Left cardiac atrium (tissue), 4 donors: ENCODE data around the gene THAP4. TPM values are rescaled to one million over a fixed set of nuclear protein-coding genes. Genes with fewer than 3 reads are reported as not detected.

ENCODE experiments used
- ATAC-seq, 2 donors: fragments of 200-7000 bp; cut with Tn5 transposase; one replicate each; pipeline ENCODE4 v1.9.1; 2020; ENCODE audit warnings: mild to moderate bottlenecking in 2 of 2, moderate library complexity in 2 of 2
- DNase-seq: peaks from one replicate; pipeline ENCODE4 v3.0.0-alpha.2; 2020
- intact Hi-C, 2 donors: fragments of 100-400 bp; cut with DNase I; formaldehyde crosslinking; loops; one replicate each; pipeline versions ENCODE4 v1.14.1 to v1.15.1; 2022 to 2023
- long read RNA-seq: library from polyadenylated mRNA; unstranded; transcript quantifications from one replicate; pipeline ENCODE4 v2.0.0, GENCODE V29; 2021
- total RNA-seq, 2 donors: library from RNA; stranded (reverse); fragmentation: NEBNext Ultra II Directional; extraction: Animal tissue kit (Norgen Biotek cat#: 25700); gene quantifications; one replicate each; pipeline ENCODE4 v1.2.1, GENCODE V29; 2021
- donor health status: DM: no; HTN: yes; CAD: no.
- donor health status: DM: no; HTN: yes; CAD: no; lungs with severe emphysema.
- donor health status: DM: yes; HTN: yes; CAD: no.
- donor health status: Dilated cardiomyopathy.

Gene THAP4, protein sequence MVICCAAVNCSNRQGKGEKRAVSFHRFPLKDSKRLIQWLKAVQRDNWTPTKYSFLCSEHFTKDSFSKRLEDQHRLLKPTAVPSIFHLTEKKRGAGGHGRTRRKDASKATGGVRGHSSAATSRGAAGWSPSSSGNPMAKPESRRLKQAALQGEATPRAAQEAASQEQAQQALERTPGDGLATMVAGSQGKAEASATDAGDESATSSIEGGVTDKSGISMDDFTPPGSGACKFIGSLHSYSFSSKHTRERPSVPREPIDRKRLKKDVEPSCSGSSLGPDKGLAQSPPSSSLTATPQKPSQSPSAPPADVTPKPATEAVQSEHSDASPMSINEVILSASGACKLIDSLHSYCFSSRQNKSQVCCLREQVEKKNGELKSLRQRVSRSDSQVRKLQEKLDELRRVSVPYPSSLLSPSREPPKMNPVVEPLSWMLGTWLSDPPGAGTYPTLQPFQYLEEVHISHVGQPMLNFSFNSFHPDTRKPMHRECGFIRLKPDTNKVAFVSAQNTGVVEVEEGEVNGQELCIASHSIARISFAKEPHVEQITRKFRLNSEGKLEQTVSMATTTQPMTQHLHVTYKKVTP
- total RNA-seq = 10 to 100 TPM; 73.3 to 74.4 TPM
- long read RNA-seq, transcript THAP4-204 (6 exons, 2,367 nt) = major isoform, 36 of 47 reads
- long read RNA-seq, partial matches to known transcripts = 3 of 47 reads
- long read RNA-seq, other reads (novel, unspliced or antisense) = 5 of 47 reads

DNA sequence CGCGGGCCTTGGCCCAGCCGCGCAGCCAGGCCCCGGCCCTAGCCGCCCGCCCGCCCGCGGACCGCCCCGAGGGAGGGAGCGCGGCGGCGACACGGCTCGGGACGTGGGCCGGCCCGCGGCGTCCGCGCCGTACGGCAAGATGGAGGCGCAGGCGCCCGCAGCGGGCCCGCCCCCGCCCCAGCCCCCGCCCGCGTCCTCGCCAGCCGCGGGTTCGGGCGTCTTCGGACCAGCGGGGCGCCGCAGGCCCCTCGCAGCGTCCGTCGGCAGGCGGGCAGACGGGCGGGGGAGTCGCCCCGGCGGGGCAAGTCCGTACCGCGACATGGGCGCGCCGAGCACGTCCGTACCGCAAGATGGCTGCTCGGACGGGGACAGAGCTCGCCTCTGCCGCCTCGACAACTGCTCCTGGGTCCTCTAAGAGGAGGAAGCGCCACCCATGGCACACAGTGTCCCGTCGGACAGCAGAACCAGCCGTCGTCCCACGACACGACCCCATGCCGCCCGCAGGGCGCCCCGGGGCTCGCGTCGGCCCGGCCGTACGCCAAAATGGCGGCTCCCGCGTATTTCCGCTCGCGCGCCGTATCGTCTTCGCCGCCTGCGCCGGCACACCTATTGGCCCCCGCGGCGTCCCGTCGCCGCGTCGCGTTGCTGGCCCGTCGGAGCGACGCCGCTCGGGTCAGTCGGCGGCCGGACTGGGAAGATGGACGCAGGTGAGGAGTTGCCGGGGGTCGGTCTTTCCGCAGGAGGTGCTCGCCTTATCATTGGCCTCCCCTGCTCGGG, at the start of gene THAP4, which contains the start of gene ATG4B:
Gene THAP4 (minus strand): TSS at position 141 of the 777 bp plus-strand sequence. CDS start 141 bp downstream, outside the sequence.
Gene ATG4B (plus strand): TSS at position 676 of the 777 bp plus-strand sequence. CDS start 22 bp downstream, at position 698.
- intact Hi-C loops = no loop called here
- DNase-seq = peak; percentile 90
- ATAC-seq = peak; percentile 90 to 93

DNA sequence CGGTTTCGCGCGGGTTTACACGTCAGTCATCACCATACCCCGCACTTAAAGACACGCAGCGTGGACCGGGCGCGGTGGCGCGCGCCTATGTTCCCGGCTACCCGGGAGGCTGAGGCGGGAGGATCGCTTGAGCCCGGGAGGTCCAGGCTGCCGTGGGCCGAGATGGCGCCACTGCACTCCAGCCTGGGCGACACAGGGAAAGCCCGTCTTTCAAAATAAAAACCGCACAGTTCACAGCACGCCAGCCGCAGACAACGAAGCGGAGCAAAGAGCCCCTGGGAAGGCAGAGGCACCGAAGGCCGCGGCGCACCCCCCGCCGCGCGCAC, 49.3 kb upstream of the THAP4 start:
- no peak for DNase-seq
- ATAC-seq = peak in 1 of 2 donors; percentile 3
- intact Hi-C loops = no loop called here

DNA sequence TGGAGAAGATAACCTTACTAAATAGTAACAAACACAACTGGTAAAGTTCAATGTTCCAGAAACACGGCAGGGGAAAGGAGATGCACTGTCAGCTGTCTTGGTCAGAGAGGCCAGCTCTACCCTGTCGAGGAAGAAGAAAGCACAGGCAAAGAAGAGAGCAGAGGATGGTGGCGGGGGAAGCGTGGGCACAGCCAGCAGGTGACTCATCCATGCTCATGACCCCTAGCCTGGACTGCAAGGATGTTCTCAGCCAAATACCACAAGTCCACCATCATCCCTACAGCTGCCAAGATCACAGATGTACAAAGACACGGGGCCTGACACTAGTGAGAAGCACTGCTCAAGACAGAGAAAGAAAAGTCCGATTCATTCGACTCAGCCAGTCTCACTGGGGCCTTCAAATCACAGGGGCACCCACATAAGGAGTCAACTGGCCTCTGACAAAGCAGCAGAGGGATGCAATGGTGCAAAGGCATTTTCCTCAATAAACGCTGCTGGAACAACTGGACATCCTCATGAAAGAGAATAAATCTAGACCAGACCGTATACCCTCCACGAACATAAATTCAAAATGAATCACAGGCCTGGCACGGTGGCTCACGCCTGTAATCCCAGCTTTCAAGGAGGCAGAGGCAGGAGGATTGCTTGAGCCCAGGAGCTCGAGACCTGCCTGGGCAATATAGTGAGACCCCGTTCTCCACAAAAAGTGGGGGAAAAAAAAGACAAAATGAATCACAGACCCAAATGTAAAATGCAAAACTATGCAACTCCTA, 44.1 kb upstream of the THAP4 start:
- peak; percentile 38 to 91 for ATAC-seq
- intact Hi-C loops = no loop called here
- no peak for DNase-seq

DNA sequence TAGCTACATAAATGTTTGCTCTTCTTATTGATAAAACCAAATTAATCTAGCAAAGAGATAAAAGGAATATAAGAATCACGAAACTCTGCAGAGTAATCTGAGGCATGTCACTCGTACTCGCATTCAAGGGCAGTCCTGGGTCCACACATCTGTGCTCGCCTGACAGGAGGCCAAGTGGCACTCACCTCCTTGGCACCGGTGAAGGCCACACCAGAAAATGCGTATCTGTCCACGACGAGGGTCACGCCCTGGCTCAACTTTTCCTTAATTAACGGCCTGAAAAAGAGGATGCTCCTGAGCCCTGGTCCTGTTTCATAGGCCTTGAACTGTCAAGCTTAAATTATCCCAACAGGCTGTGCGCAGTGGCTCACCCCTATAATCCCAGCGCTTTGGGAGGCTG, 43.1 kb upstream of the THAP4 start:
- intact Hi-C loops = no loop called here
- ATAC-seq (no peak), DNase-seq (no peak)

DNA sequence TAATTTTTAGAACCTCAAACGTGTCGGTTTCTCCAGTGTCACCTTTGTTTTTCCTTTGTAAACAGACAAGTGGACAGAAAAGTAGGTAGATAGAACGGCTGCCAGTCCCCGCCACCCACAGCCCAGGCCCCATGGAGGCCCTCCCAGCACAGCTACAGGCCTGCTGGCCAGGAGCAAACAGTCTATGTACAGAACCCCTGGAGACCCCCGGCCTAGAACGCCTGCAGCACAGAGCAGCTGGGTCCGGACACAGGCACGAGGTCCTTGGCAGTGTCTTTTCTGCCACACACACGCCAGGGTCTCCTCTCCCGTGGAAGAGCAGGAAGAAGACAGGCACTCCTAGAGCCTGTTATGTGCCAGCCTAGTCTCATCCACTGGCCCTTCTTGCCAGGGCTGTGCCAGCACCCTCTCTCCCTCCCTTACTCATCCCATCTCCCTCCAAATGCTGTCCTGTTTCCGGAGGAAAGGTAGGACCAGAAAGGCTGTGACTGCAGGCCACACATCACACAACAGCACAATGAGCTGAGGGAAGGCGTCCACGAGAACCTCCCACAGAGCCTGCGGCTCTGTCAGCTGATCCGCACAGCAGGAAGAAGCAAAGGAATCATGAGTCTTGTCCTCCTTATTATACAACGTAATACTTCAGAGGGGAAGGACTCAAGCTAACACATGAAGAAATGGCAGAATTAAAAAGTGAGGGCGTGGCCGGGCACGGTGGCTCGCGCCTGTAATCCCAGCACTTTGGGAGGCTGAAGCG, 42.0 kb upstream of the THAP4 start:
- intact Hi-C loops = no loop called here
- ATAC-seq (no peak), DNase-seq (no peak)

DNA sequence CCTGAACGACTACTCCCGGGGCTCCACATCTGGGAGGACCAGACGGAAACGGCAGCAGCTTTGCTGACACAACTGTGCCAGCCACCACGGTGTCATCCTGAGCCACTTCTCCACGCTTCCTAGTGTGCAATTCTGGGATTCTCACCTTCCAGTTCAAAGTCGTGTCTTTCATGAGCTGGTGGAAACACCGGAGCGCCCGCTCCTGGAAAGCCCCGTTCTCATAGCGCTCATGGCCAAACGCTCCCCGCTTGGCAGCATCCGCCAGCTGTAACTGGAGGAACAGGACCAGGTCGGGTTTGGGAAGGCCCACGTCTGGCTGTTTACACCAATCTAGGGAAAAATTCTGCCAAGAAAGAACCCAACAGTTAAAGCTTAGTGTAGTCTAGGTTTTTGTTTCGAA, 41.3 kb upstream of the THAP4 start:
- ATAC-seq = no peak
- intact Hi-C loops = no loop called here
- DNase-seq = no peak

DNA sequence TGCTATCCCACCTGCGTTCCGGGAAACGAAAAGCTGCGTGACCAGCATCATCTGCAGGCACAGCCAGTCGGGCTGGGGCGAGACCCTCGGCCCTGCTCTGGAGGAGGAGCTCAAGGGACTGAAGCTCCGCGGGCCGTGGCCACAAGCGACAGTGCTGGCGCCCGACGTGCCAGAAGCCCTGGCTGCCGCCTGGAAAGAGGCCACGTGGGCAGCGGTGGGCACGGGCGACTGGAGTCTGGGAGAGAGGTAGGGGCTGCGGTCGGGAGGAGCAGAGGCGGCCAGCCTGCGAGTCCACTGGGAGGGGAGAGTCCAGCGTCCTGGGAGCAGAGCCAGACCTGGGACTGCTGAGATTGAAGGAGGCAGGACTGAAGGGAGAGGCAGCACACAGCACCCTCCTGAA, 40.4 kb upstream of the THAP4 start:
- intact Hi-C loops = no loop called here
- ATAC-seq (no peak), DNase-seq (no peak)

DNA sequence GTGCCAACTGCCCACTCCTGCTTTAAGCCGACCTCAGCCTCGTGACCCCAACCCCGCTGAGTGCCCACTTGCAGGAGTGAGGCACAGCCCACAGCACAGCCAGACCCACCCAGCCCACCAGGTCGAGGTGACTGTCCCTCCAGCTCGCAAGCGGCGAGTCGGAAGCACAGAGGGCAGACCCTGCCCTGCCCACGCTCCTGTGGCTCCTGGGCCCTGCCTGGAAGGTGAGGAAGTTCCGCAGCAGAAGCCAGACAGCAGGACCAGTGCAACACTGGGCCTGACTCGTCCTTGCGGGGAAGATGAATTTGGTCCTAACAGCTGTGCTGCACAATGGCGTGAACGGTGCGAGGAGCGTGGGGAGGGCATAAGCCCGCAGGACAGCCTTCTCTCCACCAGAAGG, 39.7 kb upstream of the THAP4 start:
- DNase-seq (no peak), ATAC-seq (no peak)
- intact Hi-C loops = no loop called here

DNA sequence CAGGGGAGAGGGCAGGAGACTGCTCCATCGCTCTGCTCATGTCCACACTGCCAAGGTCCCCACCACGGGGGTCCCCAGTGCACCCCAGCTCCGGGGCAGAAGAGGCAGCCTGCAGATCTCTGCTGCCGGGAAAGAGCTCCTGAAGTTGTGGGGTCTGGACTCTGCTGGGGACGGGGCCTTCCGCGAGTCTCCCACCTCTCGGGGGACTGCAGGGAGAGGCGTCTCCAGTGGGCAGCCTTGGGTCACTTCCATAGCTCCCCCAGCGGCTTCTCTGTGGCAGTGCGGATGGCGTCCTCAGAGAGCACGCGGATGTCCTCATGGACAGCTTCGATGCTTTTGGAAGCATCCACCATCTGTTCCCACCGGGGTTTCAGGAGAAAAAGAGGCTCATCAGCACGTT, 38.9 kb upstream of the THAP4 start:
- ATAC-seq (no peak), DNase-seq (no peak)
- intact Hi-C loops = no loop called here

DNA sequence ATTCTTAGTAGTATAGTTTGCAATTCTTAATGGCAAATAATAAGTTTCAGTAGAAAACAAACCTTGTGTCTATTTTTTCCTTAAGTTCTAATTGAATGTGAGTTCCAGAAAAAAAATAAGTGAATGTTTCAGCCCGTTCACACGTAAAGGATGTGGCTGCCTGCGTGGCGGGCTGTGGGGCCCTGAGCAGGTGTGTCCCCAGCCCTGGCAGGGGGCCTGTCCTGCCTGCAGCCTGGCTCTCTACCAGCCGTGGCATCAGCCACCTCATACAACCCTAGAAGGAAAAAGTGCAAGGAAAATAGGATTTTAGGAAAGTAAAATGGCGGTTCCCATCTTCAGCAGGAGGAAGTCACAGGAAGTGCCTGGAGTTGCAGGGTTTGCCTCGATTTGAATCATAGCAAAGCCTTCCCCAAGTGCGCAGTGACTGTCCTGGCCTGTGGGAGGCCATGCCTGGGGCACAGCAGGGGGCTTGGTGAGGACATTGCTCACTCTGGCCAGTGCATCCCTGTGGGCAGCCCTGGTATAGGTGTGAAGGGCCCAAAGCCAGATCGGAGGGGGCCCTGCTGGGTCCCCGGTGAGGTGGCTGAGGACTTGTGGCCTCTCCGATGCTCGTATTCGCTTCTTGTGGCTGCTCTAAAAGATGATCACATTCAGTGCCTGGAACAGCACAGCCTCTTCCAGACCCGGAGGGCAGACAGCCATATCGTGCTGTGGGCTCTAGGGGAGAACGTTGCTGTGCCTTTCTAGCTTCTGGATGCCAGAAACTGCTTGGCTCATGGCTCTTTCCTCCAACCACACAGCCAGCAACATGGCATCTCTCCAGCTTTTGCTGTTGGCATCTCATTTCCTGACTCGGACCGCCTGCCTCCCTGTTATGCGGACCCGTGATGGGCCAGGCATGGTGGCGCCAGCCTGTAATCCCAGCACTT, 37.1 kb upstream of the THAP4 start:
- peak; percentile 11 to 62 for ATAC-seq
- DNase-seq = no peak
- intact Hi-C loops = no loop called here

DNA sequence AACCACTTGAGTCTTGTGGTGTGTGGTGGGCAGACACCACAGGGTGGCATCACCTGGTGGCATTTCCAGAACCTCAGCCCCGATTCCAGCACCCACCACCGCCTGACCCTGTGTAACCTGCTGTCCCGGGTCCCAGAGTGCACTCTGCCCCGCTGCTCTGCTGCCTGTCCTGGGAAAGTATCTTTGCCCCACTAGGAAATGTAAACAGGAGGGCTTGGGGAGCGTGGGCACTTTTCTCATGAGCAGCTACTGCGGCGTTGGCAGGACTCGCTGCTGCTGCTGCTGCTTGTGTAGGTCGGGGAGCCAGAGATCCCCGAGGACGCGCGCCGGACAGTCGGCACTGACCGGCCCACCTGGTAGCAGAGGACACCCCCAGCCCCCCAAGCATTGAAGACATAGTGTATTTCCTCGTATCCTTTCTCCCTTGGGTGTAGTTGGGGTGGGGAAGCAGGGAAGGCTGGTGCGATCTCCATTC, 36.3 kb upstream of the THAP4 start:
- DNase-seq (no peak), ATAC-seq (no peak)
- intact Hi-C loops = no loop called here

DNA sequence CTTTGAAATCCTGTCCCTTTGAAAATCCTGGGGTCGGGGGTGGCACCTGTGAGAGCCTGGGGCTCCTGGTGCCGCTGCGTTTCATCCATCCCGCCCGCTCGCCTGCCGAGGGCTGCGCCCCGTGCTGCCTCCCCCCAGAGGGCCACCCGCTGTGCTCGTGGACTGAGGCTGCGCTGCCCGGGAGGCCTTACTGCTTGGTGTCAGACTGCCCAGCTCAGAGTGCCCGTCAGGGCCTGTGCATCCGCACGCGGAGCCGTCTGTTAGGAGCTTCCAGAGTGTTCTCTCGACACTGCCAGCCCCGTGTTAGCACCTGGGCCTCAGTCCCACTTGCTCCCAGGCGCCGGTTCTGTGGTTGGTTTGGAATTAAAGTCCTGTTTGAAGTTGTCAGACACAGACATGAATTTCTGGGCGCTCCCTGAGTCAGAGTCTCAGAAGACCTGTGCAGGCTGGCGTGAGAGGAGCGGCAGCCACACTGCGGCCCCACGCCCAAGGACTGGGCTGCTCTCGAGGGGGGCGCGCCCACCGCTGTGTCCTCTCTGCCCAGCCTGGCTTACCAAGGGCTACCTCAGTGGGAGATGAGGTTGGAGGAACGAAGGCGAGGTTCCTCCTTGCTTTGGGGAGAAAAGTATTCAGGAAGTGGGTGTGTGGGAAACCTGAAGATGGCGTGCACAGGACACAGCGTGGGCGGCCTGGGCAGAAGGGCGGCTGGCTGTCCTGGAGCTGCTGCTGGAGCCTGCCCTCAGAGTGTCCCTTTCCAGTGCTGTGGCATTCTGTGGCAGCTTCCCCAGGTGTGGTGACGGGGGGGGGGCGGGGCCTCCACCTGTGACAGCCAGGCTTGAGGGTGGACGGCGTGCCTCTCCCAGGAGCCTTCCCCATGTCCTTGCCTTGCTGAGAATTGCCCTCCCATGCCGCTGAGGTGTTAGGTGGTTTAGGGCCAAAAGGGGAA, 35.6 kb upstream of the THAP4 start:
- intact Hi-C loops = no loop called here
- ATAC-seq (no peak), DNase-seq (no peak)

DNA sequence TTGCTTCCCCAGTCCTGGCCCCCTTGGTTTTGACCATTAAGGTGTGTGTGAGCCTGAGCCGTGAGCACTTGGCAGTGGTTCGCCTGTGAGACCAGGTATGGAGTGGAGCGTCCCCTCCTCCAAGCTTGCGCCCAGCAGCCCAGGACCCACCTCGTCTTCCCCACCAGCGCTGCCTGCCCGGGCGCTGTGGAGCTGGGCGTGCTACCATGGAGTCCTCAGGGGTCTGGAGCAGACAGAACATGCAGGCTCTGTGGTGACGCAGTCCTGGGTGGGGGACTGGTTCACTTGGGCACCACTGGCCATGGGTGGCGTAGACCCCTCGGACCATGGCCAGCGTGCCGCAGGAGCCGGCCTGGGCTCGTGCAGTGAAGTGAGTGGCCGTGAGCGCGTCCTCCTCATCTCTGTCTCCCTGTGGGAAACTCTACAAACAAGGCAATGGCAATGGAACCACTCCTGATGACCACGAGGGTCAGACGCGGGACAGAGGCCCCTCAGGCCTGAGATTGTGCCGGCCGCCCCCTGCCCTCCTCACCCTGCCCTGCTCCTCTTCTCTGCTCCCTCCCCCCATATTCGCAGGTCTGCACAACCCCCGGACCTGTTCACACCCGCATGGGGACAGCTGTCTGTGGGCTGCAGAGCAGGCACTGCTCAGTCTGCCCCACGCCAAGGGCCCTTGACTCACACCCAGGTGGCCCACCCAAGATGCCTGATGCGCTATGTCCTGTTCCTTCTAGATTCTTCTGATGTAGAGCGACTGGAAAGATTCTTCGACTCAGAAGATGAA, 34.7 kb upstream of the THAP4 start:
- DNase-seq (no peak), ATAC-seq (no peak)
- intact Hi-C loops = no loop called here

DNA sequence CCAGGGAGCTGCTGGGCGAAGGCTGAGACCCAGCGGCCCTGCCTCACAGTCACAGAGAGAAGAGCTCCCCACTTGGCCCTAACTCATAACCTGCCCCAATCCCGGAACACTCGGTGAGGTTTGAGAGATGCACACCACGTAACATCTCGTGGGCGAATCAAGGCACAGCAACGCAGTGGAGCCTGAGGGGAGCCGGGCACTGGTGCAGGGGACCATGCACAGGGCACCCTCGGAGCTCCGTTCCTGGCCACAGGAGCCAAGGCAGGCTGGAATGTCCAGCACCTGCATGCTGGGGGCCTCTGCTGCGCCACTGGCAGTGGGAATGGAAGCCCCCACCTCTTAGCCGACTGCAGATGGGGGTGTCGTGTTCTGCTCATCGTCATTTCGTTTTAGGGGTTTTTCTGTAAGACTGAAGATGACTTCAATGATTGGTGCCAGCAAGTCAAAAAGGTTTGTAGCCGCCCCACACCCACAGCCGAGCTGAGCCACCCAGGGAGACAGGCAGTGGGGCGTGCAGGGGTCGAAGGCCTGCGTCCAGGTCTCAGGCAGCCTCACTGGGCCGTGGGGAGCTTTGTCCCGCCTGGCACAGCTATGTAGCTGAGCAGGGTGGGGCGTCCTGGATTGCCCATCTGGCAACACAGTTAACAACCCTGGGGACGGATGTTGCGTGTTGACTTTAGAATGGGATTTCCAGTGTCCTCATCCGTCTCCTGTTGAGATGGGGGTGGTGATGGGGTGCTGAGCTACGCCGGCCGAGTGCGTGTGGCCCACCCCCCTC, 33.6 kb upstream of the THAP4 start:
- DNase-seq (no peak), ATAC-seq (no peak)
- intact Hi-C loops = no loop called here

DNA sequence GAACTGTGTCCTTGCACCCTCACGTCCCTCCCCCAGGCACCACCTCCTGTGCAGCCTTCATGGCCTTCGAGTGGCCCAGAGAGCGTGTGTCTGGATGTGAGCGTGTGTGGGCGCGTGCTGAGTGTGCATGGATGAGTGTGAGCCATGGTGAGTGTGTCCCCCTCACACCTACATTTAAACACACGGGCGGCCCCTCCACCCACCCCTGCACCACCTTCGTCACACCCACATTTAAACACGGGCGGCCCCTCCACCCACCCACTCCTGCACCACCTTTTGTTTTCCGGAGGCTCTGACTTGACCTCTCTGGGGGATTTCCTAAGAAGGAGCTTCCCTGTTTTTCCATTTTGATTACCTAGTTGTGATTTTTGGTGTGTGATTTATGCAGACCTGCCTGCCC, 31.9 kb upstream of the THAP4 start:
- ATAC-seq = no peak
- intact Hi-C loops = no loop called here
- DNase-seq = no peak
